Natural killer cell (primary cell): Measurements from ENCODE around the gene TYROBP. TPM values are rescaled to one million over a fixed set of nuclear protein-coding genes. Genes with fewer than 3 reads are reported as not detected.
A peak's percentile ranks its signal among the peaks of the same experiment; 100 is the strongest.

ENCODE experiments used
- ATAC-seq, 3 donors: fragments of 150-1000 bp in 2 of 3; fragments of 200-7000 bp in 1 of 3; cut with Tn5 transposase; 1 replicate in 1 of 3; 2 replicates in 2 of 3; pipeline ENCODE4 v1.10.0; 2021; ENCODE audit warnings: mild to moderate bottlenecking in 2 of 3, moderate library complexity in 2 of 3
- DNase-seq, 2 donors: peaks; one replicate each; pipeline versions ENCODE4 v3.0.0 to v3.0.0-alpha.2; 2013 to 2021; ENCODE audit warnings: mixed read lengths in 1 of 2
- H3K27ac ChIP-seq: one replicate; pipeline ENCODE4 v1.5.1; 2013; ENCODE audit warnings: mild to moderate bottlenecking, low read length
- H3K27me3 ChIP-seq: one replicate; pipeline ENCODE4 v1.6.1; 2013; ENCODE audit warnings: low read length; ENCODE audit not compliant: control insufficient read depth, insufficient read depth
- H3K36me3 ChIP-seq: one replicate; pipeline ENCODE4 v1.6.1; 2013; ENCODE audit warnings: low read length; ENCODE audit not compliant: control insufficient read depth, insufficient read depth
- H3K4me1 ChIP-seq: one replicate; pipeline ENCODE4 v1.6.1; 2013; ENCODE audit warnings: low read length; ENCODE audit not compliant: control insufficient read depth, insufficient read depth
- H3K4me3 ChIP-seq: one replicate; pipeline ENCODE4 v1.5.1; 2013; ENCODE audit warnings: low read length
- H3K9me3 ChIP-seq: one replicate; pipeline ENCODE4 v1.6.1; 2013; ENCODE audit warnings: low read length; ENCODE audit not compliant: control insufficient read depth, insufficient read depth
- H3K27ac Mint-ChIP-seq, 2 donors: one replicate each; pipeline ENCODE4 v1.8.0; 2022; ENCODE audit warnings: mild to moderate bottlenecking in 2 of 2, mixed read lengths in 2 of 2, moderate library complexity in 1 of 2
- H3K27me3 Mint-ChIP-seq, 2 donors: one replicate each; pipeline ENCODE4 v1.8.0; 2022; ENCODE audit warnings: low read depth in 2 of 2, mixed read lengths in 2 of 2
- H3K36me3 Mint-ChIP-seq: one replicate; pipeline ENCODE4 v1.8.0; 2022; ENCODE audit warnings: mixed read lengths
- H3K4me1 Mint-ChIP-seq, 2 donors: one replicate each; pipeline ENCODE4 v1.8.0; 2022; ENCODE audit warnings: mixed read lengths in 2 of 2
- H3K4me3 Mint-ChIP-seq: one replicate; pipeline ENCODE4 v1.8.0; 2022; ENCODE audit warnings: mild to moderate bottlenecking, moderate library complexity, mixed read lengths
- H3K9me3 Mint-ChIP-seq, 2 donors: one replicate each; pipeline ENCODE4 v1.8.0; 2022; ENCODE audit warnings: mixed read lengths in 2 of 2
- WGBS: methylation state at CpG from one replicate; pipeline ENCODE4 v1.1.7; 2013; ENCODE audit warnings: missing lambda C conversion rate; ENCODE audit not compliant: insufficient coverage; 5-methylcytosine and 5-hydroxymethylcytosine counted together
- intact Hi-C: fragments of 100-400 bp; cut with micrococcal nuclease; formaldehyde crosslinking; loops from one replicate; pipeline ENCODE4 v1.14.2; 2022
- total RNA-seq, 4 donors: library from RNA; stranded (reverse); fragments of 120-200 nt in 1 of 4; gene quantifications; one replicate each; pipeline versions ENCODE4 v1.2.3 to v1.2.4, GENCODE V29; 2013 to 2022
- TF ChIP-seq, protein P1 (sequence below): fragments of 200-600 bp; IDR thresholded peaks from one replicate; pipeline ENCODE4 v1.8.0; 2022; ENCODE audit warnings: antibody characterized with exemption

Gene TYROBP
- total RNA-seq, 3 donors from 2014 or later (not counting 1 experiment from before 2014, with no cell fraction given): 439 to 494 (median 469) TPM

DNA sequence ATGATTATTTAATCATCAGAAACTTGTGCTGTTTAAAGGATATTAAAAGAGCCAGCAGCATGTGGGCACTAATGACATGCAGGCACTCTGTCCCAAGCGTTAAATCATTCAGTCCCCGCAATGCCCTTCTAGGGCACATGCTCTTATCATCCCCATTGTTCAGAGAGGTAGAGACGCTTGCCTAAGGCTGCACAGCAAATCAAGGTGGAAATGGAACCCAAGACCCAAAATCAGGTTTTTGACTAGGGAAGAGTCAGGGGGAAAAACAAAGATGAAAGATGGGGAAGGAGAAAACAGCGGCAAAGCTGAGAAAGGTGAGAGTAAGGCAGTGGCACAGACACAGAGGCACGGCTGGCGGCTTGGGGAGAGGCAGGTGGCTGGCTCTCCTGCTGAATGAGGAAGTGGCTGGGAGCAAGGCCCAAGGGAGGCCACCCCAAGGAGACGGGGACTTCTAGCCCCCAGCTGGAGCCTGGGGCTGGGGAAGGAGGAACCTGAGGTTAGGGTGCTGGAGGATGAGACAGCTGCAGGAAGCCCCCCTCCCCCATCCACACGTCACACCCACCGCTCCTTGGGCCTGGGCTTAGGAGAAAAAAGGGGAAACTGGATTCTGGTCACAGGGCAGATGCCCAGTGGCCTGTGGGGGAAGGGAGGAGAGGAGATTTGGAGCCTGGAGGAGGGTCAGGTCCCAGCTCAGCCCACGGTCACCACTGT is 1.0 kb upstream of the TYROBP start:
- Mint-ChIP-seq H3K4me3 (peak overlapping the region; percentile 97), H3K27ac (peak overlapping the region; percentile 90 to 97), H3K4me1 (peaks cover 46 to 48% of the 10 kb centered on the region in 2 donors), H3K36me3 (no peaks in the 10 kb centered on the region), H3K27me3 (no peaks in the 10 kb centered on the region), H3K9me3 (no peaks in the 10 kb centered on the region)
- intact Hi-C loops: loop anchor here (10.0 kb wide), 1 partner anchor 164 kb away; the partner anchor contains the start of genes IGFLR1, LIN37, PSENEN and U2AF1L4
- peak overlapping the region; percentile 93 for H3K27ac ChIP-seq
- TF ChIP-seq, protein P1, sequence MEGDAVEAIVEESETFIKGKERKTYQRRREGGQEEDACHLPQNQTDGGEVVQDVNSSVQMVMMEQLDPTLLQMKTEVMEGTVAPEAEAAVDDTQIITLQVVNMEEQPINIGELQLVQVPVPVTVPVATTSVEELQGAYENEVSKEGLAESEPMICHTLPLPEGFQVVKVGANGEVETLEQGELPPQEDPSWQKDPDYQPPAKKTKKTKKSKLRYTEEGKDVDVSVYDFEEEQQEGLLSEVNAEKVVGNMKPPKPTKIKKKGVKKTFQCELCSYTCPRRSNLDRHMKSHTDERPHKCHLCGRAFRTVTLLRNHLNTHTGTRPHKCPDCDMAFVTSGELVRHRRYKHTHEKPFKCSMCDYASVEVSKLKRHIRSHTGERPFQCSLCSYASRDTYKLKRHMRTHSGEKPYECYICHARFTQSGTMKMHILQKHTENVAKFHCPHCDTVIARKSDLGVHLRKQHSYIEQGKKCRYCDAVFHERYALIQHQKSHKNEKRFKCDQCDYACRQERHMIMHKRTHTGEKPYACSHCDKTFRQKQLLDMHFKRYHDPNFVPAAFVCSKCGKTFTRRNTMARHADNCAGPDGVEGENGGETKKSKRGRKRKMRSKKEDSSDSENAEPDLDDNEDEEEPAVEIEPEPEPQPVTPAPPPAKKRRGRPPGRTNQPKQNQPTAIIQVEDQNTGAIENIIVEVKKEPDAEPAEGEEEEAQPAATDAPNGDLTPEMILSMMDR: no peak
- peaks cover 9% of the 10 kb centered on the region for H3K36me3 ChIP-seq
- peak; percentile 33 to 81 (median 39) for ATAC-seq
- no peaks in the 10 kb centered on the region for H3K27me3 ChIP-seq
- H3K4me3 ChIP-seq: no peak overlapping the region
- H3K9me3 ChIP-seq: no peaks in the 10 kb centered on the region
- 26% methylated on average over 8 of the region's 10 CpGs for WGBS
- DNase-seq: peak in 1 of 2 donors; percentile 49
- peaks cover 73% of the 10 kb centered on the region for H3K4me1 ChIP-seq

DNA sequence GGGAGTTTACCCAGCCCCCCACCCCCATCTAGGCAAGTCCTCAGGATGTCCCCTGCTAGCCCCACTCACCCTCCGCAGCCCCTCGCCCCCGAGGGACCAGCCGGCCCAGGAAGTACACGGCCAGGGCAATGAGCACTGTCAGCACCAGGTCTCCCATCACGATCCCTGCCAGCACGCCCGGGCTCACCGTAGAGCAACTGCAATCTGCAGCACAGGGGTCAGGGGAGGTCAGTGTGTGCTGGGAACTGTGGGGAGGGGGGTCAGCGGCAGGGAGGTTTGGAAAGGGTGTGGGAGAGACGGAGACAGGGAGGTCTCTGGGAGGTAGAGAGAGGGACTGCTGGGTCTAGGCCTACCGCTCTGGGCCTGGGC is 734 bp downstream of the TYROBP start:
- Mint-ChIP-seq H3K9me3 (no peaks in the 10 kb centered on the region), H3K27me3 (no peaks in the 10 kb centered on the region), H3K4me3 (peak overlapping the region; percentile 97), H3K4me1 (peaks cover 64% of the 10 kb centered on the region in 2 donors), H3K36me3 (no peaks in the 10 kb centered on the region), H3K27ac (peak overlapping the region; percentile 90 to 97)
- intact Hi-C loops: loop anchor here (10.0 kb wide), 1 partner anchor 163 kb away; the partner anchor contains the start of genes IGFLR1, LIN37, PSENEN and U2AF1L4
- H3K4me3 ChIP-seq: peak overlapping the region; percentile 72
- DNase-seq: no peak
- 49% methylated on average over 12 of the region's 12 CpGs for WGBS
- peaks cover 11% of the 10 kb centered on the region for H3K36me3 ChIP-seq
- TF ChIP-seq, protein P1: no peak
- H3K4me1 ChIP-seq: peaks cover 90% of the 10 kb centered on the region
- no peak for ATAC-seq
- H3K27me3 ChIP-seq: no peaks in the 10 kb centered on the region
- peak overlapping the region; percentile 93 for H3K27ac ChIP-seq
- H3K9me3 ChIP-seq: no peaks in the 10 kb centered on the region

DNA sequence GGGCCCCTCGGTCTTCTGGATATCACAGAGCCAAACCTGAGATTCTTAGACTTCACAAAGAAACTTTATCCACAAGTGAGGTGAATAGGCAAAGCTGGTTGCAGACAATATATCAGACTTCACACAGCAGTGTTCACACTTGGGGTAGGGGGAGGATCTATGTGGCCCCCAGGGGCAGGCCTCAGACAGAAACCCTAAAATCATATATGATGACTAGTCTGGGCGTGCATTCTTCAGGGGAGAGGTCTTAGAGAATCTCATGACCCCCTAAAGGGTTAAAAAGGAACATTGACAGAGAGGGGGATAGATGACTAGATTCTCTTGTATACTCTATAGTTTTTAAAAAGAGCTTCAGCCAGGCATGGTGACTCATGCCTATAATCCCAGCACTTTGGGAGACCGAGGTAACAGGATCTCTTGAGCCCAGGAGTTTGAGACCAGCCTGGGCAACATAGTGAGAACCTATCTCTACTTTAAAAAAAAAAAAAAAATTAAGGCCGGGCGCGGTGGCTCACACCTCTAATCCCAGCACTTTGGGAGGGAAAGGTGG is 2.8 kb downstream of the TYROBP start:
- intact Hi-C loops: loop anchor here (10.0 kb wide), 1 partner anchor 160 kb away; the partner anchor contains the start of genes IGFLR1, LIN37, PSENEN and U2AF1L4
- no peak for DNase-seq
- WGBS: 67% methylated on average over 5 of the region's 6 CpGs

More for the DNA sequence above, 2.8 kb downstream of the TYROBP start:
- H3K27ac Mint-ChIP-seq: peak overlapping the region; percentile 90 to 97
- no peak for ATAC-seq
- TF ChIP-seq, protein P1: no peak
- peaks cover 78 to 84% of the 10 kb centered on the region in 2 donors for H3K4me1 Mint-ChIP-seq
- Histone ChIP-seq H3K4me3 (no peak overlapping the region), H3K4me1 (peaks cover 97% of the 10 kb centered on the region), H3K27ac (peak overlapping the region; percentile 97), H3K36me3 (peaks cover 11% of the 10 kb centered on the region), H3K27me3 (no peaks in the 10 kb centered on the region), H3K9me3 (no peaks in the 10 kb centered on the region)
- no peaks in the 10 kb centered on the region for H3K36me3 Mint-ChIP-seq
- H3K9me3 Mint-ChIP-seq: no peaks in the 10 kb centered on the region
- peak overlapping the region; percentile 79 for H3K4me3 Mint-ChIP-seq
- no peaks in the 10 kb centered on the region for H3K27me3 Mint-ChIP-seq
